OCI-LY1 (cell line): Measurements from ENCODE around the gene SV2C.

Experiments used
- CTCF ChIP-seq: fragments of 200-600 bp; sonication (generic), shearing (Covaris generic); IDR thresholded peaks from 2 replicates; pipeline ENCODE4 v1.5.1; 2017; ENCODE audit warnings: mild to moderate bottlenecking, antibody characterized with exemption, low read length, moderate library complexity, mixed read lengths
- EZH2 ChIP-seq: fragments of 200-600 bp; sonication (generic), shearing (Covaris generic); IDR thresholded peaks from 2 replicates; pipeline ENCODE4 v1.8.0; 2017; ENCODE audit warnings: borderline replicate concordance, mixed run types, mild to moderate bottlenecking, antibody characterized with exemption, low read length, moderate library complexity, mixed read lengths

- TF ChIP-seq CTCF = no peak
- no peak for TF ChIP-seq EZH2
Observed at GRCh38 chr5:76252437-76252836, 169.3 kb downstream of the SV2C start.
